HG03342 (cell line): ENCODE results near the gene OSGEPL1.
"Not testable (repeated sequence)": the region's sequence is repeated elsewhere in the genome, so short reads cannot be mapped to it uniquely, and the experiment has no call there.

ENCODE experiments used
- ATAC-seq: cut with Tn5 transposase; IDR thresholded peaks from one replicate; pipeline ENCODE4 v1.9.1; 2021; ENCODE audit warnings: mild to moderate bottlenecking, moderate library complexity; ENCODE audit not compliant: unreplicated experiment

Gene OSGEPL1

DNA sequence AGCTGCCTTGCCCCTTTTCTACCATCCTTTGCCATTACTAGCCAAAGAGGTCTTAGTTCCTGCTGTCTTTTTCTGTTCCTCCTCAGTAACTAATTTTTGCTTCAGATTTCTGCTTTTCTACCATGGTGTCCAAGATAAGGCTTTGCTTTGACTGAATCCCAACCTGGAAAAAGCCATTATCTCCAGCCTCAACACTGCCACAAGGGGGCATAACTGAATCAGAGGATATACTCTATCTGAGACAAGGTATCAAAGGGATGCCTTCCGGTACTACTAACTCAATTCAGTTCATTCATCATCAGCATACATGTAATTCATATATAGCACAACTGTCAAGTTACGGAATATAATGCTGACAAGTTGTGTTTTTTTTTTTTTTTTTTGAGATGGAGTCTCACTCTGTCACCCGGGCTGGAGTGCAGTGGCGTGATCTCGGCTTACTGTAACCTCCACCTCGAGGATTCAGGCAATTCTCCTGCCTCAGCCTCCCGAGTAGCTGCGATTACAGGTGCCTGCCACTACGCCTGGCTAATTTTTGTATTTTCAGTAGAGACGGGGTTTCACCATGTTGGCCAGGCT is 11.4 kb downstream of the OSGEPL1 start:
- peak; percentile 80 for ATAC-seq

DNA sequence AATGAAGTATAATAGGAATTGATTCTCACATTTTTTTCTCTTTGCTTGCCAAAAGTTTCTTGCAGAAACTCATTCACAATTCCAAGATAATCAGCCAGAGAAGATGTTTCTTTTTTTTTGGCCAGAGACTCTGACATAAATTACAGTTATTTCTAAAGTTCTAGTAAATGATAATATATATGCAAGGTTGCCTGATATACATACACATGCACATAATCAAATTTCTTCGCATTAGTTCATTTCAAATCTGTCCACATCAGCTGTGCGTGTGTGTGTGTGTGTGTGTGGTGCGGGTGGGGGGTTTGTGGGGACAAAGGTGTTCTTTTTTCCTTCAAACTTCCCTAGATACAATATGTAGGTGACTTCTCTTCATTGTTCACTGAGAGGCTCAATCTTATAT is 33.2 kb downstream of the OSGEPL1 start:
- no peak for ATAC-seq

DNA sequence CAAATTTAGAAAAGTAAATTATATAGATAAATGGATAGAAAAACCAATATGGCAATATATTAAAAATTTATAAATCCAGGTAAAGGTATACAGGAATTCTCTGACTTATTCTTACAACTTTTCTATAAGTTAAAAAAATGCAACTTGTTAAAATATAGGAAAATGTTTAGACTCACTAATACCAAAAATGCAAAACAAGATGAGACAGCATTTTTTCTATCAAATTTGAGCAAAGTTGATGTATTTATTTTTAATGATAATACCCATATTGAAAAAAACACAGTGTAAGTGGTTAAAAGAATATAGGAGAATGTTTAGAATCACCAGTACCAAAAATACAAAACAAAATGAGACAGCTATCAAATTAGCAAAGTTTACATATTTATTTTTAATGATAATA is 35.7 kb downstream of the OSGEPL1 start:
- no peak for ATAC-seq

DNA sequence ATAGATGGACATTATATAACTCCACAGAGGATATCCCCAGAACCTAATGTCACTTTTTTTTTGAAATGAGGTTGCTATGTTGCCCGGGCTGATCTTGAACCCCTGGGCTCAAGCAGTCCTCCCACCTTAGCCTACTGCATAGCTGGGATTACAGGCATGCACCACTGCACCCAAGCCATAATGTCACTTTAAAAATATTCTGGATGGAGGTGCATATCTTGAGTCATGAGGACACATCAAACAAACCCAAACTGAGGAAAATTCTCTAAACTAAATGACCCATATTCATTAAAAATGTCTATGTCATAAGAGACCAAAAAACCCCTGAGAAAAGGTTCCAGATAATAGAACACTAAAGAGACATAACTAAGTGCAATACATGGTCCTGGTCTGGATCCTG is 36.3 kb downstream of the OSGEPL1 start:
- ATAC-seq, result no peak

DNA sequence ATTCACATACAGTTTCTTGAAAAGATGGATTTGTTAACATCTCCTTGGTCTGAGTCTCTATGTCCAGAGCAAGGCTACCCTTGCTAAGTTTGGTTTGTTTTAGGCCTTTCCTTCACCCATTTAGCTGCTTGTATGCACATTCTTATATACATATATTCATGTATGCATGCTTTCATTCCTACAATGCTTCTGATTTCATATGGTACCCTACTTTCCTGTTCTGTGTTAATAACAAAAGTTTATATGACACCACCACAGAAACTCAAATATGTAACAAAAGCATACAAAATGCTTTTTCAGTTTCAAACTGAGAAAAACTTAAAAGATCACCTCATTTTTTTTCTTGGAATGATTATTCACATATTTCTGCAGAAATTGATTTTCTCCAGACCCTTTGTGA is 39.4 kb downstream of the OSGEPL1 start:
- ATAC-seq, result no peak

DNA sequence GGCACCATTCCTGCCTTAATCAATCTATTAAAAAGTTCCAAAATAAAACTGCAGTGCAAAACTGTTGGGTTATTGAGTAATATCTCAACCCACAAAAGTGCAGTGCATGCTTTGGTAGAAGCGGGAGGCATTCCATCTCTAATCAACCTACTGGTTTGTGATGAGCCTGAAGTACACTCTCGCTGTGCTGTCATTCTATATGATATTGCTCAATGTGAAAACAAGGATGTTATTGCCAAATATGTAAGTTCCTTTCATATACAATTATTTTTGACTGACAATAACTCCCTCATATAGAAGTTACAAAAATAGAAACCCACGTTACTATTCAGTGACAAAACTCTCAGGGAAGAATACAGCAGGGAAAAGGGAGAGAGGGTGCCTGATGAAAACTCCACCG is 43.0 kb downstream of the OSGEPL1 start:
- no peak for ATAC-seq

DNA sequence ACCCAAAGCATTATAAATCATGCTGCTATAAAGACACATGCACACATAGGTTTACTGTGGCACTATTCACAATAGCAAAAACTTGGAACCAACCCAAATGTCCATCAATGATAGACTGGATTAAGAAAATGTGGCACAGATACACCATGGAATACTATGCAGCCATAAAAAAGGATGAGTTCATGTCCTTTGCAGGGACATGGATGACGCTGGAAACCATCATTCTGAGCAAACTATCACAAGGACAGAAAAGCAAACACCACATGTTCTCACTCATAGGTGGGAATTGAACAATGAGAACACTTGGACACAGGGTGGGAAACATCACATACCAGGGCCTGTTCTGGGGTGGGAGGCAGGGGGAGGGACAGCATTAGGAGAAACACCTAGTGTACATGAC is 45.0 kb downstream of the OSGEPL1 start:
- not testable (repeated sequence) for ATAC-seq

DNA sequence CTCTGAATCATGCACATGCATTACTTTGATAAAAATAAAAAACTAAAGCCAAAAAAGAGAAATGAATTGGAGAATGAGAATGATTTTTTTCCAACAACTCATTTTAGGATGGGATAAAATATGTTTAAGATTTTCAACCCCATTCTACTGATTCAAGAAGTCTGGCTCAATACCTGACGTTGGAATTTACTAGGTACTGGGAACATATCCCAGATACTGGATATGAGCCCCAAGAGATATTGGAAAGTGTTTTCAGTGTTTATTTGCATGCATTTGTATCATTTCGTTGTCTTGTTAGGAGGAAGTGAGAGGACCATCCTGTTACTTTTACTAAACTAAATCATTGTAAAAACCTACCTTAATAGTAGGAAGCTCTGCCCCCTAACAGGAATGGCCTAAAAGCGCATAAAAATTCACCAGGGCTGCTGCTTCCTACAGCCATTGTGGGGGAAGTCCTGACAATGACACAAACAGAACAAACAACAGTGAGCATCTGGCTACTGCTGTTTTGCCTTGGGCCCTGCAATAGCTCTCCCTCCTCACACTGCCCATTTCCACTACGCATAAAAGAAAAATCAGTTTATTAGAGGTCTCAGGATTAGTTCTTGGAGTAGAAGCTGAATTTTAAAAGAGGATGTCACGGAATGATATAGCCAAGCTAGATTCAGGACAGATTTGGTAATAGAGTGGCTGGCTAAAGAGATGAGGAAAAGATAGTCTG is 52.9 kb downstream of the OSGEPL1 start:
- no peak for ATAC-seq

DNA sequence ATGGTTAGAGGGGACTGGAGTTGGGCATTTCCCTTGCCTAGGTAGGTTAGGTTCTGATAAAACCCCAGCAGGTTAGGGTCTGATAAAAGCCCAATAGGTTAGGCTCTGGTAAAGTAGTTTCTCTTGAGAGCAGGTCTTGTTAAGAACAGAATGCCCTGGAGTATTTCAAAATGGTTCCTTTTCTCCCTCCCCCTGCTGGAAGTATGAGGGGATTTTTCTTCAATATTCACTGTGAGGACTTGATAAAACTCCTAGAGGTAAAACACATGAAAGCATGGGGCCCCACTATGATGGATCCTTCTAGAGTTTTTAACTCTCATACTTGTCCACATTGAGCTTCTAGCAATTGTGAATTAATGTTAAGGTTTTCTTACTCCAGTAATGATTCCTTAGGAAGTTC is 60.5 kb downstream of the OSGEPL1 start:
- ATAC-seq, result no peak

DNA sequence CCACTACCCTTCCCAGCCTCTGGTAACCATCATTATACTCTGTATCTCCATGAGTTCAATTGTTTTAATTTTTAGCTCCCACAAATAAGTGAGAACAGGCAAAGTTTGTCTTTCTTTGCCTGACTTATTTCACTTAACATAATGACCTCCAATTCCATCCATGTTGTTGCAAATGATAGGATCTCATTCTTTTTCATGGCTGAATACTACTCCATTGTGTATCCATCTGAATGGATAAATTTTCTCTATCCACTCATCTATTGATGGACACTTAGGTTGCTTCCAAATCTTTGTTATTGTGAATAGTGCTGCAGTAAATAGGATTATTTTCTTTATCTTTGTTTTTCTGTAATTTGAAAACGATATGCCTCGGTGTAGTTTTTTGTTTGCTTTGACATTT is 61.9 kb downstream of the OSGEPL1 start:
- no peak for ATAC-seq

DNA sequence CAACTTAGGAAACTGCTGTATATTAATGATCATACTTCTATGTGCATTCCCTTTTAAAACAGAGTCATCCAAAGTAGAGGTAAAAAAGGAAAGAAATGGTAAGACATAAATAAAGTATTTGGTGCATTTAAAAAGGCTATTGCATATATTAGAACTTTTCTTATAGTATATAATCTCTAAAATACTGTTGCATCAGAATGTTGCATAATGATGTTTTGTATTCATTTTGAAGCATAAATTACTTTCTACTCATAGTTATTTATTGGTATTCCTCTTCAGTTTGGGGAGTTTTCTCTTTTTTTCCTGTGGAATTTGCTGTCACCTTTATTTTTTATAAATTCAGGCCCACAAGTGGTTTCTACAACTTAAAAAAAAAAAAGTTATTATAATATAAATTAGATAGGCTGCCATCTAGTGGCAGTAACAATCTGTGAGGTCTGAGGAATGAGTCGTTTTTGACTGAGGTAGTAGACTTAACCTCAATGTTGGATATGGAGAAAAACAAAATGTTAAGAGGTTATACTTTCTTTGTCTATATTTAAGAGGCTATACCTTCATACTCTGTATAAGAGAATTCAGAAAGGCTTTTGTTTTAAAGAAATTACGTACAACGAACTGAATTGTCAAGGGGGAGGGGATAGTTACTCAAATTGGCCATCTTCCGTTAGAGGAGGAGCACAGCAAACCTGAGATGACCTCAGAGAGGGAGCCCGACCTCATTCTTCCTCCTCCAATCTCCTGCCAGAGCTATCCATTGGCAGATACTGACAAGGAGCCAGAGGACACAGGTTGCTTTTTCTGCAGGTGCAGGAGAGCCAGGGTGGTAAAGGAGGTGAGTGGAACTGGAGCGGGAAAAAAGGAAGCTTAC is 64.3 kb downstream of the OSGEPL1 start:
- peak; percentile 83 for ATAC-seq
